Inflammatory macrophage treated with lipopolysaccharide for 4 hours (primary cell): ENCODE measurements around the gene PCBP3.
A peak's percentile ranks its signal among the peaks of the same experiment; 100 is the strongest.
"Not testable (repeated sequence)": the region's sequence is repeated elsewhere in the genome, so short reads cannot be mapped to it uniquely, and the experiment has no call there.

Experiments used
- DNase-seq: peaks from one replicate; pipeline ENCODE4 v3.0.0-alpha.2; 2020

The PCBP3 gene

DNA sequence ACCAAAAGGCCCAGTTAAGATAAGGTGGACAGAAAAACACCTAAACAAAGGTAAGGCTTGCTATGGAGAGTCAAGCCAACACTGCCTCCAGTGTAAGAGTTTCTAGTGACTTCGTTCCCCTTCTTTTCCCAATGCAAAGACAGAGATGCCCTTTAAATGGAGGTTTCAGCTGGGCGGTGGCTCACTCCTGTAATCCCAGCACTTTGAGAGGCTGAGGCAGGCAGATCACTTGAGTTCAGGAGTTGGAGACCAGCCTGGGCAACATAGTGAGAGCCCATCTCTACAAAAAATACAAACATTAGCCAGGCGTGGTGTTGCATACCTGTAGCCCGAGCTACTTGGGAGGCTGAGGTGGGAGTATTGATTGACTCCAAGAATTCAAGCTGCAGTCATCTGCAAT lies 314.0 kb downstream of the PCBP3 start:
- DNase-seq: no peak

DNA sequence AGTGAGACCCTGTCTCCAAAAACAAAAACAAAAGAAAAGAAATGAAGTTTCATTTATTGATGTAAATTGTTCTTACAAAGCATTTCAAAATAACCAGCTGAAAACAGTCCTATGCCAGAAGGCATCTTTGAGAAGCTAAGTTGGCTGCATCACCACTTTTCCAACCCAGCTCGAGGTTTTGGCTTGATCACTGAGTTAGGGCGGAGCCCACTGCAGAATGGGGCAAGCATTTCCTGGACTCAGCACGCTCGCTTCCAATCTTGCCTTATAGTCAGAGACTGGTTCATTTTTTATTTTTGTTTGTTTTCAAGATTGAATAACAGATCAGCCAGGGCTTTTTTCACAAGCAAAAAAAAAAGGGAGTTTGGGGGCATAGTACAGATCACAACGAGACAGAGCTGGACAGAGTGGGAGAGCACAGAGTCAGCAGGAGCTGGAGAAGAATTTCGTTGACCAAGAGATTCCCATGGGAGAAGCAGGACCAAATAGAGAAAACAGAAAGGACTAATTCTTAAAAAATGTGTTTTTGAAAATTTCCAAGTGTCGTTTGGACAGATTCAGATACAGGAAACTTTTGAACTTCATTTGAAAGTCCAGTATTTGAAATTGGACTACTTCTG lies 314.6 kb downstream of the PCBP3 start:
- DNase-seq: no peak

DNA sequence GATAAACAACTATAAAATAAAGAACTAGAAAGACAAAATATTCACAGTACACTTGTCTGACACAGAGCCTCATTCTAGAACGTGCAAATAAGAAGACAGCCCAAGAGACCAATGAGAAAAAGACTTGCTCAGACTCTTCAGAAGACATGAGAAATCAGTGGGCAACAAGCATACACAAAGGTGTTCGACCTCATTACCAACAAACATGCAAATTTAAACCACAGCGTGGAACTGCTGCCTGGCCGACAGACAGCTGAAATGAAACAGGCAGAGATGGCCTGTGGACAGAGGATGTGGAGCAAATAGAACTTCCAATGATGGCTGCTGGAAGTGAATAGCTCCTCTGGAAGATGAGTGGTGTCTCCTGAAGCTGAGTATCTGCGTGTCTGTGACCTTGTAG lies 315.7 kb downstream of the PCBP3 start:
- no peak for DNase-seq

DNA sequence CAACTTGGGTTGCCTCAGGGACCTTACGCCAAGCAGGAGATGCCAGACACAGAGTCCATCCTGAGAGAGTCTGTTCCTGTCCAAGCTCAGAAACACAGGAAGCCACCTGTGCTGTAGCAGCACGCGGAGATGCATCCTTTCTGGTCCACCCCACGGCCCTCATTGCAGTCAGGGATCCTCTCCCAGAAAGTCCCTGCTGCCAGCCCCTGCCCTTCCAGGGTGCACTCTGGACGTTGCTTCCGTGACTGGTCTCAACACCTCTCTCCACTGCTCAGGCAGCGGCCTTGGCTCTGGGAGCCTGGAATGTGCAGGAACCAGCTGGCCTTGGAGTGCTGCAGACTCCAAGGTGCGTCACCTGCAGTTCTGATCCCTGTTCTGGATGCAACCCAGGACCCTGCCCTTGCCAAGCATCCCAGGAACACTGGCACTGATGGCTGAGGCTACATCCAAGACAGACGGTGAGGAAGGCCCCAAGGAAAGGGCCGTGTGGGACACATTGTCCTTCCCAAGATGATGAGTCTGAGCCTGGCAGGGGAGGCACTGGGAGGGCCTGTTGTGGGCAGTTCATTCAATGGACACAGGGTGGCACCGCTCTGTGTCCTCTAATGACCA lies 316.4 kb downstream of the PCBP3 start:
- no peak for DNase-seq

DNA sequence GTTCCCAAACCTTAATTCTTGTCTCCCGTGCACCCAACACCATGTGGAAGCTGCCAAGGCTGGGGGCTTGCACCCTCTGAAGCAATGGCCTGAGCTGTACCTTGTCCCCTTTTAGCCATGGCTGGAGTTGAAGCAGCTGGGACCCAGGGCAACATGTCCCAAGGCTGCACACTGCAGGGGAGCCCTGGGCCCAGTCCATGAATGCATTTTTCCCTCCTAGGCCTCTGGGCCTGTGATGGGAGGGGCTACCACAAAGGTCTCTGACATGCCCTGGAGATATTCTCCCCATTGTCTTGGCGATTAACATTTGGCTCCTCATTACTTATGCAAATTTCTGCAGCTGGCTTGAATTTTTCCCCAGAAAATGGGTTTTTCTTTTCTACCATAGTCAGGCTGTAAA lies 317.9 kb downstream of the PCBP3 start:
- DNase-seq: not testable (repeated sequence)

DNA sequence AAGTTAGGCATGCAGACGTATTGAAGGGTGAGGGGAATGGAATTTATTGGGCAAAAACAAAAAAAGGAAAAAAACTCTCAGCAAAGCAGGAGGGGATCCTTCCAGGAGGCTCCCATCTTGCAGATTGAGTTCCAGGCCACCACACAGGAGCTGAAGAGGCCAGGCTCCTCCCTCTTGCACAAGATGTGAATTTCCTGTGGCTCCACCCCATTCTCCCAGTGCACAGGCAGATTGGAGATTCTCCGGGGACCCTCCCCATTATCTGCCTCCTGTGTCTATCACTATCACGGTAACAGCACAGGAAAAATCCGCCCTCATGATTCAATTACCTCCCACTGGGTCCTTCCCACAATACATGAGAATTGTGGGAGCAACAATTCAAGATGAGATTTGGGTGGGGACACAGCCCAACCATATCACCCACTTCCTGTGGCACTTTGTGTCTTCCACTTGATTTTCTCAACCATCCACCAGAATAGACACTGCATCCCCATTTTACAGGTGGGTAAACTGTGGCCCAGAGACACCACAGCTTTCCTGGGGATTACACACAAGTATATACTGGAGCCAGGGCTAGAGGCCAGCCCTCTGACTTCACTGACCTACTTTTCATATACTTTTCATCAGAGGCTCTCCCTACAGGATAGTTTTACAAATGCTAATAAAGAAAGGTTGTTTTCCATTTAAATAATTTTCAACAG lies 319.2 kb downstream of the PCBP3 start:
- no peak for DNase-seq

DNA sequence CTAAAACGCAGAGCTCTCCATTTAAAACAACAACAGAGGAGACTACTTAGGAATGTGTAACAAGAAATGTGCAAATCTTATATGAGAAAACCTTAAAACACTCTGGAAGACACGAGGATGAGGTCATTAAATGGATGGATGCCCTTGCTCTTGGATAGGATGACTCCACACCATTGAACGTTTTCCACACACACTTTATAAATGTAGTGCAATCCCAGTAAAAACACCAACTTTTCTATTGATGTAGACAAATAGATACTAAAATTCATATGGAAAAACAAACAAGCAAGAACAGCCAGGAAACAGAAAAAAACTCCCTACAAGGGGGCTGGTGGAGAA lies 319.7 kb downstream of the PCBP3 start:
- no peak for DNase-seq

DNA sequence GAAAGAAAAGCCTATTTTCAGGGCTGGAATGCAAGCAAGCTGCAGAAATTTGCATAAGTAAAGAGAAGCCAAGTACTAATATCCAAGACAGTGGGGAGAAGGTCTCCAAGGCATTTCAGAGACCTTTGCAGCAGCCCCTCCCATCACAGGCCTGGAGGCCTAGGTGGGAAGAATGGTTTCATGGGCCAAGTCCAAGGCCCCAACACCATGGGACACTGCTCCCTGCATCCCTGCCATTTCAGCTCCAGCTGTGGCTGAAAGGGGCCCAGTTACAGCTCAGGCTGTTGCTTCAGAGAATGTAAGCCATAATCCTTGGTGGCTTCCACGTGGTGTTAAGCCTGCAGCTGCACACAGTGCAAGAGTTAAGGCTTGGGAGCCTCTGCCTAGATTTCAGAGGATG lies 321.1 kb downstream of the PCBP3 start:
- DNase-seq: no peak

DNA sequence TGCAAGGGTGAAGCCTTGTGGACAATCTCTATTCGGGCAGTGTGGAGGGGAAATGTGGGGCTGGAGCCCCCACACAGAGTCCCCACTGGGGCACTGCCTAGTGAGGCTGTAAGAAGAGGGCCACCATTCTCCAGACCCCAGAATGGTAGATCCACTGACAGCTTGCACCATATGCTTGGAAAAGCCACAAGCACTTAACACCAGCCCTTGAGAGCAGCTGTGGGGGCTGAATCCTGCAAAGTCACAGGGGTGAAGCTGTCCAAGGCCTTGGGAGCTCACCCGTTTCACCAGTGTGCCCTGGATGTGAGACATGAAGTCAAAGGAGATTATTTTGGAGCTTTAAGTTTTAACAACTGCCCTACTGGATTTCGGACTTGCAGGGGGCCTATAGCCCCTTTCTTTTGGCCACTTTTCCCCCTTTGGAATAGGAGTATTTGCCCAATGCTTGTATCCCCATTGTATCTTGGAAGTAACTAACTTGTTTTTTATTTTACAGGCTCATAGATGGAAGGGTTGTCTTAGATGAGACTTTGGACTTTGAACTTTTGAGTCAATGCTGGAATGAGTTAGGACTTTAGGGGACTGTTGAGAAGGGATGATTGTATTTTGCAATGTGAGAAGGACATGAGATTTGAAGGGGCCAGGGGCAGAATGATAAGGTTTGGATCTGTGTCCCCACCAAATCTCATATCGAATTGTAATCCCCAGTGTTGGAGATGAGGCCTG lies 321.7 kb downstream of the PCBP3 start:
- no peak for DNase-seq

DNA sequence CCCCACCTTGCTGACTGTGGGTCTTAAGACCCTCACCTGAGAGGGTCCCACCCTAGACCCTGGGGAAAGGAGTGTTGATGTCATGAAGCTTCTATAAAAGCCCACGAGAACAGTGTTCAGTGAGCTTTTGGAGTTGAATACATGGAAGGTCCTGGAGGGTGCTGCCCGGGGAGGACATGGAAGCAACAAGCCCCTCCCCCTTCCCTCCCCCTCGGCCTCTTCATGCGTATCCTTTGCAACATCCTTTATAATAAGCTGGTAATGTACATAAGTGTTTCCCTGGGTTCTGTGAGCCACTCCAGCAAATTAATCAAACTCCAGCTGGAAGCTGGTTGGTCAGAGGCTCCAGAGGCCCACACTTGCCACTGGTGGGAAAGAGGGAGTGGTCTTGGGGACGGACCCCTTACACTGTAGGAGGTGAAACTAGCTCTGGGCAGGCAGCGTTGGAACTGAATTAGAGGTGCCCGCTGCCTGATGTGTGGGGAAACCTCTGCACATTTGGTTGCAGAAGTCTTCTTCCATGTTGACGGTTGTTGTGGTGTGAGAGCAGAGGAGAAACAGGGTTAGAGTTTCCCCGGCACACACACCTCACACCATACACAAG lies 323.4 kb downstream of the PCBP3 start:
- DNase-seq: no peak

DNA sequence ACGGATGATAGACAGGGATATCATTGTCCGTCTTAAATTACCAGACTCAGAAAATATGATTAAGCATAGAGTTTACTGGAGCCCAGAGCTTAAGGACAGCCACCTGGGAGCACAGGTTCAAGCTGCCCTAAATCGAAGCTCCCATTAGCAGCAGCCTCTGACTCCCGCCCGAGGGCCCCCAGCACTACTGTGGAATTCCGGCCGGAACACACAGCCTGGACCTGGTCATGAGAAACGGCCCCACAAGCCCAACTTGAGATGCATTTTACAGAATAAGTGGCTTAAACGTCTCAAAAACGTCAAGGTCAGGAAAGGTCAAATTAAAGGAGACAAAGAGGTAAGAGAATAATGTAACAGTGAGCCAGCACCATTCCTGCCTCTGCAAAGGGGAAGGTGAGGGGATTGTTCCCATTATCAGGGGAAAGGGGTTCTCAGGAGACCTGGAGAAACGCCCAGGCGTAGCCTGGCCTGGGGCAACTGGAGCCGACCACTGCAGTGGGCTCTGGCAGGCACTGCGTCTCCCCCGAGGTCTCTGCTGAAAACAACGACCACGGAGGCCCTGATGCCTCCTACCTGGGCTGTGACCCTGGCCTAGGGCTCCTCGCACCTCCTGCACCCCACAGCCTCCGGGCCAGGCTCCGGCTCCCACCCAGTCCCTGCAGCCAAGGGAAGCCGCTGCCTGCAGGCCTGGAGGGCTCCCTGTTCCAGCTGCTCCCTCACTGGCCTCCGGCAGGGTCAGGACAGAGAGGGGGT lies 326.6 kb downstream of the PCBP3 start:
- no peak for DNase-seq

DNA sequence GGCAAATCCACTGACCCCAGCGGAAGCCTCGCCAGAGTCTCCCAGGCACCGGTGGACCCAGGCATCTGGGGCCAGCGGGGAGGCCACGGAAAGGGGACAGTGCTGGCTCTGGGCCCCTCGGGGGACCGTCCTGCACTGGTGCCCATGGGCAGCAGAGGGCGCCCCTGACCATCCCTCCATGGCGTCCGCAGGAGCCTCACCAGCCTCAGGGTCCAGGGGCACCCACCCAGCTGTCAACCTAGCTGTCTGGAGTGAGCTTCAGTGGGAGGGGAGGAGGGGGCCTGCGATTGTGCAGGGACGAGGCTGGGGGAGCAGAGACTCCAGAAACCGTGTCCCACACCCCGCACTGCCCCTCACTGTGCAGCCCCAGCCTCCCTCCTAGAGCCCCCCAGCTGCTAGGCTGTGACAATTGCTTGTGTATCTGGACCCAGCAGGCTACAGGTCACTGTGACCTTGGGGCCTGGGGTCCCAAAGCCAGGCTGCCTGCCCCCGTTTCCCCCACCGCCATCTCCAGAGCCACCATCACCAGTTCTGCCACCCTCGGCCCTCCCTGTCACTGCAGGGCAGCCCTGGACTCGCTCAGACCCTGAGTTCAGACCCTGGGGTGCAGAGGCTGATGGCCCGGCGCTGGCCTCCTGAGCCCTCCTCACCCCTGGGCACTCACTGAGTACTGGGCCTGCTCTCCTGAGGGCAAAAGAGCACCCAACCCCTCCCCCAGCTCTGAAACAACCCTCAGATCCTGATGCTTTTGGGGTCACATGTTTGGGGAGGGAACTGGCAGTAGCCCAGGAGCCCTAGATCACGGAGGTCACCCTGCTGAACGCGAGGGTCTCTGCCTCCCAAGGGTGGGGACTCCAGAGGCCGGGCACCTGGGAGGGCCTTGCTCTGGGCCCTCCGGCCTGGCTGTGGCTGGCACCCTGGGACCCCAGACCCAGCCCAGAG lies 327.4 kb downstream of the PCBP3 start:
- peak; percentile 12 for DNase-seq

DNA sequence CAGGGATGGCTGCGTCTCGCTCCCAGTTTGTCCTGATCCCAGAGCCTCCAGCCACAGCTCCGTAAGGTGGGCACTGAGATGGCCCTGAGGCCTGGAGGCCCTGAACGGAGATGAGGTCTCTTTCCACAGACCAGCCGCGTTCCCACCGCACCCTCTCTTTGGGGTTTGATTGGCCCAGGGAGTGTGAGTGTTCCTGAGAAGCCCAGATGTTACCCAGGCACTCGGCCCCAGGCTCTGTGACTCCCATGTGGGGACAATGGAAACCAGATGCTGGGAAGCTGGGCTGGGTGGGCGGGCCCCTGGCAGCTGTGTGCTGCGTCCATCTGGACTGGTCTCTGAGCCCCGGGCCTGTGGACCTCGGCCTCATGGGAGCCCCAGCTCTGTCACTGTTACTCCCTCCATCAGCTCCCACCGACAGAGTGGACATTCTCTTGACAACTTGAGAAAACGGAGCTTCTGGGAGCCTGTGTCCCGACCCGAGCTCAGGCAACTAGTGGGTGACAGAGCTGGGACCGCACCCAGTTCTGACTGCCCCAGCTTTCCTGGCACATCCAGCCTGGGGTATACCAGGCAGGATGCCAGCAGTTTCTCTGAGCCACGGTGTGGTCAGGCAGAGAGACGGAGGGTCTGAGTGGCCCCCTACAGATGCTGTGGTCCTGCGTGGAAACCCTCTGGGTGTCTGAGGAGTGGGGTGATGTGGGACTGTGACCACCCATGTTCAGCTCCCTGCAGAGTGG lies 328.3 kb downstream of the PCBP3 start:
- no peak for DNase-seq

DNA sequence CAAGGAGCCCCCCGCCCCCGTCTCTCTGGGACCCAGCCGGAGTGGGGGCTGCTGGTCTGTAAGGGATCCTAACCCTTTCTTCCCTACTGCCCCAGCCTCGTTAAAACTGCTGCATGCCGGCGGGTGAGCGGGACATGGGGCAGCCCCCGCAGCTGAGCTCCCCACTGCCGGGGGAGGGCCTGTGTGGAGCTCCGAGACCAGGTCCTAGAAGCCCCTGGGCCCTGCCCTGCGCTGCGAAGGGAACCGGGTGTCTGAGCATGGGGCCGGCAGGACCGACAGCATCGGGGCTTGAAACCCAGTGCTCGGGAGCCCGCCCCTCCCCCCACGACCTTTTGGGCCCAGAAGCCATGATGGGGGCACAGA lies 328.8 kb downstream of the PCBP3 start:
- no peak for DNase-seq

DNA sequence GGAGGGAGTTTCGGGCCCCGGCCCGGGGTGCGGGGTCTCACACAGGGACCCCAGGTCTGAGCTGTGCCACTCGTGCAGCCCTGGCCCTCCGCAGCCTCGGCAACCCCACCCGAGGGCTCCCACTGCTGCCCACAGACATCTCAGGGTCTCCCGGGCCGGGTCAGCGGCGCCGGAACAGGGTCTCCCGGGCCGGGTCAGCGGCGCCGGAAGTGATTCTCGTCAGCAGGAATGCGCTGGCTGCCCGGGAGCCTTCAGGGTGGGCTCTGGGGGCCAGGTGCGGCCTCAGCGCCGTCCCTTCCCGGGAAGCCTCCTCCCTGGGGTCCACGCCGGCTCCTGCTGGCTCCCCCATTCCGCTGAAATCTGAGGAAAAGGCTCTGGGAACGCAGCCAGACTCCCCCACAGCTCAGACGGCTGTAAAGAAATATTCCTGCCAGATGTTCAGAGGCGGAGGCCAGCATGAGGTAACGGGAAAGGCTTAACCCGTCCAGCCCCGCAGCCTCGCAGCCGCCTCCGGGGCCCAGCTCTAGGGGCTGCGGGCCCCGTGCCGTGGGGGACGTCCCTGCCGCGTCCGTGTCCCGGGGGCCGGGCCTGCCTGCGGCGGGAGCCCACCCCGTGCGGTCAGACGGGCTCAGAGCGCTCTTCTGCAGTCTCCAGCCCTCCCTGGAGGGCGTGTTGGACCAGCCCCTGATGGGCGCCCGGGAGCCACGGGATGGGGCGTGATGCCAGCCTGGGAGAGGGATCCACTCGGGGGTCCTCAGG lies 329.4 kb downstream of the PCBP3 start:
- DNase-seq: no peak

DNA sequence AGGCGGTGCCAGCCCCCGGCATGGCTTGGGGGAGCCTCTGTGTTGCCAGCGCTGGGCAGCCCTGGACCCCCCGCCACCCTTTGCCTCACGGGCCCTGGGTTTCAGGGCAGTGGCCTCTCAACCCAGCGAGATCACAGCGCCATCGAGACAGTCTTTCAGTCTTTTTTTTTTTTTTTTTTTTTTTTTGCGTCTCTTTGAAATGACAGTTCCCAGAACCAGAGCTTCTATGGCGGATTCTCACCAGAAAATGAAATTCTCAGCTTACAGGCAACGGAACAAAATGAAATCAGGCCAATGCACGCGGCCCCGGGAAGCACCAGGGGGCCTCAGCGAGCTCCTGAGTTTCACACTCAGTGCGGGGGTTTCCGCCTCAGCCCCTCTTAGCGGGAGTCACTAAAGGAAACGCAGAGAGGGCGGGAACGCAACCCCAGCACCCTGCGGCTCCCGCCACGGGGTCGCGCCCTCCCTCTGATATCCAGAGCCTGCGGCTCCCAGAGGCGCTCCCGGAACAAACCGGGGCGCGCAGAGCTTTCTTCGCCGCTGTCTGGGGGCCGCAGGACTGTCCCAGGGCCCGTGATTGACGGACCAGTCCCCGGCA lies 330.0 kb downstream of the PCBP3 start:
- peak; percentile 38 for DNase-seq

DNA sequence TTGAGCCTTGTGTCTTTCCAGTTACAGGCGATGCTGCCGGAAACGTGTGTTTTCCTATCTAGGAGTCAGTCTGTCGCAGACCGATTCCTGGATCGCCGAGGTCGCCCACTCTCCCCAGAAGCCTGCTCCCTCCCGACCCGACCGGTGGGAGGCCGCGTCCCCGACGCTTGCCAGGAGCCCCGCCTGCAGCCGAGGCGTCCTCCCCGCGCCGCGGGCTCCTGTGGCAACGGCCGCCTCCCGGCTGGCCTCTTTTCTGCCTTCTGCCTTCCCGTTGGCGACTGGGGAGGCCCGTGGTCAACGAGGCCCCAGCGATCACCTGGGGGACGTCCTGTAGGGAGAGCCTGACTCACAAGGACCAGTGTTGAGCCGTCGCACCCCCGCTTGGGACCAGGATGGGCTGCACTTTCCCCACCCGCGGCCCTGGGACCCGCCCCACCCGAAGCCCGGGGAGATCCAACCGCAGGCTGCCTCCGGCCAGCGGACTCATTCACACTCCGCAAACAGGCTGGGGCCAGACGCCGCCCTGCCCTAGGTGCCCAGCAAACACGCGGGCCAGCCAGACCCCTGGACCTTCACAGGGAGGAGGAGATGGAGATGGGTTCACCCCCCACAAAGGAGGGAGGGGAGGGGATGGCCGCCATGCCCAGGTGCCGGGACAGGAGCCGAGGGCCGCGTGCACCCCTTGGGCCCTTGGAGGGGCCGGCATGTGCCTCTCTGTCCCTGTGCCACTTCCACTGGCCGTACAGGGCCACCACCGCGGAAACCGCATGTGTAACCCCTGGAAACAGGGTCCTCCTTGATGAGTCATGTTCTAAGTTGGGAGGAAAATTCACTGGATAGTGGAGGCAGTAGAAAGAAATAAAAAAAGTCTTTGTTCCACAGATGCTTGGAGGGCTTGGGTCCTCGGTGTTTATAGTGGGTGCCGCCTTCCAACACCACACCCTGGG lies 330.8 kb downstream of the PCBP3 start:
- no peak for DNase-seq

DNA sequence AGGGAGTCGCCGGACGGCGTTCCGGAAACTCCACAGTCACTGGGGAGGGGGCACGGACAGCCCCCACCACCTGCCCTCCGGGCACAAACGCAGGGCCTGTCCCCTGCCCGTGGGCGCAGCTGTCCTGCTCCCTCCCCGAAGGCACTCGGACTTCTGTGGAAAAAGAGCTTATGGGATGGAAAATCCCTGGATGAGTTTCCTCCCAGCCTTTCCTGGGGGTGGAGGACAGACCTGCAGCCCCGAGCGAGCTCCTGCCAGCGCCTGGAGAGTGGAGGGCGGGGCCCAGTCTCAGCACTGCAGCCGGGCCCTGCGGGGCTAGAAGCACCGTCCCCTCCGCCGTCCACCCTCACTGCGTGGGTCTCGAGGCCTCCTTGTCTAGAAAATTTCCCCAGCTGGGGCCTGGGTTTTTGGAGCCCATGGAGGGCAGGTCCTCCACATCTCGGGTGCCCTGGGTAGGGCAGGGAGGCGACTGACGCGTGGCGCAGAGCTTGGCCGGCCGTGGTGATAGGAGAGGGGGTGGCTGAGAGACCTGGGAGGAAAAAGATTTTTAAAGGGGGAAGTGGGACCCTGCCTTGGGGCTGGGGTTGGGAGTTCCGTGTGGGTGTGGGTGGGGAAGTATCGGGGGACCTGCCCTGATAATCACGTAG lies 331.6 kb downstream of the PCBP3 start:
- DNase-seq: no peak
